Activated CD8-positive, alpha-beta memory T cell treated with anti-CD3 and anti-CD28 coated beads, Interleukin-2, amount 50 U/mL, for 4 hours (primary cell): ENCODE measurements around the gene TMEM41A.
"Not testable (repeated sequence)": the region's sequence is repeated elsewhere in the genome, so short reads cannot be mapped to it uniquely, and the experiment has no call there.

Experiments
- DNase-seq: peaks from one replicate; pipeline ENCODE4 v3.0.0-alpha.2; 2020

TMEM41A gene

DNA sequence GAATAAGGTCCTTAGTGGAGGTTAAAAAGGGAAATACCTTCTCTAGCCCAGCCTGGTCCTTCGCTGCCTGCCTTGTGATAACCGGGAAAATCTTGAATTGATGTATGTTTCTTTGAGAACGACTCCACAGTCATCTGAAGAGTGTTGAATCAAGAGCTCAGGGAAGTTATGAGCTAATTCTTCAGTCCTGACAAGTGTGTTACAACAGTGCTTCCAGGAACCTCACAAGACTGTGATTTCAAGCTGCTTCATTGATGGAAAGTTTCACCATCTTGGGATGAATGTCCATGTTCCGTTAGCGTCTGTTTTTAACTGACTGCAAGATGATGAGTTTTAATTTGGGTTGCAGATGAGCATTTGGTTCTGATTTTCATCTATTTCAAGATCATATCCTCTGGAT is 12.4 kb downstream of the TMEM41A start:
- no peak for DNase-seq

DNA sequence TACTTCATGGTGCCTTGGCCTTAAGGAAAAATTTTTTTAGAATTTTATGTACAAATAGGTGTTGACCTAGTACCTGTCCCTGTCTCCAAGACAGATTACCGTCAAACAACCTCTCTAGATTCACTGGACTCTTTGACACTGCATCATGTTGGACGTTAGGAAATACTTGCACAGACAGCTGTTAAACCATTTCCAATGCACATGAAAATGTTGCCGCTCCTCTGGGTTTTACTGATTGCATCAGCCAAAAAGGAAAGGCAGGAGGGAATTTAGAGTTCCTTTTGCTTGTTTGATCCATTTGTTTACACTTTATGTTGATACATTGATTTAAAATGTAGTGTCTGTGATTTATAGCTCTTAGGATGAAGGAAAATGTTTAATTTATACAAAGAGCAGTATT is 14.5 kb downstream of the TMEM41A start:
- DNase-seq = no peak

DNA sequence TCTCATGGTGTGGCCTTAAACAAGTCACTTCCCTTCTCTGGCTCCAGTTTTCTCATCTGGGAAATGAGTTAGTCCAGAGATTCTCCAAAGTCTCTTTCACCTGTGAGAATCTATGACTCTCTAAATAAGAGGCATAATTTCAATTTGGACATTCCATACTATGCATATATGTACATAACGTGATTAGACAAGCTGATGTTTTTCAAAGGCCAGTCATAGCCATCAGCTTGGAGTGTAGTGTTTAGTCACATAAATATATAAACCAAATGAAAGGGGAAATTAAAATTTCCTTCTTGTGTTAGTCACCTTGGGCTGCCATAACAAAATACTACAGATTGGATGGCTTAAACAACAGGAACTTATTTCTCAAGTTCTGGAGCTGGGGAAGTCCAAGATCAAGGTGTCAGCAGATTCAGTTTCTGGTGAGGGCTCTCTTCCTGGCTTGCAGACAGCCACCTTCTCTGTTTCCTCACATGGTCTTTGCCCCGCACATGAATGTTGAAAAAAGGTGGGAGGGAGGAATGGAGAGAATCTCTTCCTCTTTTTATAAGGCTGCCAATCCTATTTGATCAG is 19.4 kb downstream of the TMEM41A start:
- no peak for DNase-seq

DNA sequence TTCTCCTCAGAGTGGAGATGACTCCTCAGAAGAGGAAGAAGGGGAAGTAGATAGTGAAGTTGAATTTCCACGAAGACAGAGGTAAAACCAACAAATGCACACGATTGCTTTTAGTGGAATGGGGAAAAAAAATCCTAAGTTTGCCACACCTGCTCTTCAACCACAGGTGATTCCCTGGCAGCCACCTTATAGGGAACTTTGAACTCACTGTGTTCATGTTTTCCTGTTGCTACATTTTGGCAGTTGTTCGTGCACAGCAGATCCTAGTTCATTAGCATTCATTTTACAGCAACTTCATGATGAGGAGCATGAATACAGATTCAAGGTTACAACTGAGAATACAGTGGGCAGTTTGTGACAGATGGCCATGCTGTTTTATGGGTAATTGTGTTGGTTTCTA is 21.5 kb downstream of the TMEM41A start:
- DNase-seq = no peak

DNA sequence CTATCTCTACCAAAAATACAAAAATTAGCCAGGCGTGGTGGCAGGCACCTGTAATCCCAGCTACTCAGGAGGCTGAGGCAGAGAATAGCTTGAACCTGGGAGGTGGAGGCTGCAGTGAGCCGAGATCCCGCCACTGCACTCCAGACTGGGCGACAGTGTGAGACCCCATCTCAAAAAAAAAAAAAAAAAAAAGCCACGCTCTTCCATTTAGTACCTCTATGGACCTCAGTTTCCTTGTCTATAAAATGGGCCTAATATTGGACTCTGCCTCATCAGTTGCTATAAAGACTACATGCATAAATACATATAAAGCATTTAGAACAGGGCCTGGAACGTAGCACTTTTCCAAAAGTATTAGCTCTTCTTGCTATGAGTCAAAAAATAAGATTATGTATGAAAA is 23.9 kb downstream of the TMEM41A start:
- not testable (repeated sequence) for DNase-seq

DNA sequence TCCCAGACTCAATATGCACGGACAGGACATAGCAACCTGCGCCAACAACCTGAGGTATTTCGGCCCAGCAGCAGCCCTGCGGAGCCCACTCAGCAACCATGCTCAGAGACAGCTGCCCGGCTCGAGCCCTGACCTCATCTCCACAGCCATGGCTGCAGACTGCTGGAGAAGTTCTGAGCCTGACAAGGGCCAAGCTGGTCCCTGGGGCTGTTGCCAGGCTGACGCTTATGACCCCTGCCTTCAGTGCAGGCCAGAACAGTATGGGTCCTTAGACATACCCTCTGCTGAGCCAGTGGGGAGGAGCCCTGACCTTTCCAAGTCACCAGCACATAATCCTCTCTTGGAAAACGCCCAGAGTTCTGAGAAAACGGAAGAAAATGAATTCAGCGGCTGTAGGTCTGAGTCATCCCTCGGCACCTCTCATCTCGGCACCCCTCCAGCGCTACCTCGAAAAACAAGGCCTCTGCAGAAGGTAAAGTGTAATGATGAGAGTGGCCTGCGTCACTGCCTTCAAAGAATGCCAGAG is 25.5 kb downstream of the TMEM41A start:
- no peak for DNase-seq

DNA sequence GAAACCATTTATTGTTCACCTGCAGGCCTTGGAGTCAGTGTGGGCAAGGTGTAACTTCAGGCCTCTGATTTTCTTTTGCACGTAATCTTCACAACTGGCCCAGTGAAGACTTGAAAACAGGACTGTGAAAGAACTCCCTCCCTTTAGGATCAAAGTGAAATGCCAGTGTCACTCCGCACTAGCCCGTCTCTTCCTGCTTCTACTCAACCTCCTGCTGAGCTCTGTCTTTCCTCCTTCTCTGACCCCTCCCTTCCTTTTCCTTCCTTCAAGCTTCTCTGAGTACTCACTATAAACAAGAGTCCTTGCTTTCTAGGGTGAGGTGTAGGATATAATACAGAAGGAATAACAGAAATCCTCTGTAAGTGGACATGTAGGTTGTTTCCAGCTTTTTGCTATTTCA is 28.5 kb downstream of the TMEM41A start:
- no peak for DNase-seq

DNA sequence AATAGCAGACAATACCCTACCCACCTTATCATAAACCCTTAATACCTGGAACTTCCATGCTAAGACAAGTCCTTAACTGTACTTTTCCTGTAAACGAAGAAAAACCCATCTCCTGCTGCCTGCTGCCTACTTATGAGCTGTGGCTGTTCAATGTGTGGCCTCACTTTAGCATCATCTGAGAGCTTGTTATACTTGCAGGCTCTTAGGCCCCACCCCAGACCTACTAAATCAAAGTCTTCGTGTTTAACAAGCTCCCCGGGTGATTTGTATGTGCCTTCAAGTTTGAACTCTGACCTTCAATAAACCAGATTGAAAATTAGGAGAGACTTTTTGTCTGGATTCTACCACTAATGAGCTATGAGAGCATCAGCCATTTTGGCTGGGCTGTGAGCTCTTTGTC is 29.3 kb downstream of the TMEM41A start:
- no peak for DNase-seq

DNA sequence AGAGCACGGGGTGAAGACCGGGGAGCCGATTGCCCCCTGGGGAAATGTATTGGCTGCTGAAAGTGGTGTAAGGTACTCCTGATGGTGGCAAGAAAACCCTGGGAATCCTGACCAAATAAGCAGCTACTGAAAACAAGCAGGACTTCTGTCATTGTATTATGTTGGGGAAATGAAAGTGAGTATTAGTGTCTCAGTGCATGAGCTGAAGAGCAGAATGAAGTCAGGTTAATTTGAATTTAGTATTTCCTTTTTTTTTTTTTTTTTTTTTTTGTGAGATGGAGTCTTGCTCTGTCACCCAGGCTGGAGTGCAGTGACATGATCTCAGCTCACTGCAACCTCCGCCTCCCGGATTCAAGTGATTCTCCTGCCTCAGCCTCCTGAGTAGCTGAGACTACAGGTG is 32.7 kb downstream of the TMEM41A start:
- not testable (repeated sequence) for DNase-seq

DNA sequence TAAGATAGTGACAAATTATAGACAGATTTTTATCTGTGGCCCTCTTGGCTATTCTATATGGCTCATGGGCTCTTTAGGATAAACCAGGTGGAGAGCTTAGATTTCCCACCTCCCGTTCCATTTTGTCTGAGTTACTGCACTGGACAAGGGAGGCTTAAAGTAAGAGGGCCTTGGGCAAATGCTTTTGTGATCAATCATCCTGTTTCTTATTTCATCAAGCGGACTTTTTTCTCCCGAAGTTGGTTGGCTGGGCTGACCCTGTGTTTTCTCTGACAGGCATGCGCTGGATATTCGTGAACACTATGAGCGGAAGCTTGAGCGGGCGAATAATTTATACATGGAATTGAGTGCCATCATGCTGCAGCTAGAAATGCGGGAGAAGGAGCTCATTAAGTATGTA is 33.4 kb downstream of the TMEM41A start:
- DNase-seq = no peak

DNA sequence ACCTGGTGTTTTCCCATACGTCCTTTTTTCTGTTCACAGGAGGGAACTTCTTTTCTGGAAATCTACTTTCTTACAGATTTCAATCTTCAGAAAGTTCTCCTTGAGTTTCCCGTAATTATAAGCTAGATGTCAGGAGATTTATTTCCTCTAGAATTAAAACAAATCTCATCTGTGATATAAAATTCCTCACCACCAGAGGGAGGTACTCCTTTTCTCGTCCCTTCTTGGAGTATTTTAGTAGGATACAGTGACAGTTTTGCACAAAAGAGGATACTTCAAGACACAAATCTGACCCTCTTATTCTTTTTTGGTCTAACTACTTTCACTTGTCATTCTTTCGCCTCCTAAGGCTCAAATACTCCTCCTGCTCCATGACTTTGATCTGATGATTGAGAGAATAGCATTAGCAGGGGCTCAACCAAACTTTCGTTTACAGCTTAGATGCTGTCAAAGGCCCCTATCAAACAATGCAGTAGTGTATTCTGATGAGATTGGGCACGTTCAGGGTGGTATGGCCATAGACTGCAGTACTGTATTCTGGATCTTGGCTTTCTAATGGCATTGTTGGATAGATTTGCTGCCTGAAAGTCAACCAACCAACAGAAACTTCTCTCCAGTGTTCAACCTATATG is 38.0 kb downstream of the TMEM41A start:
- DNase-seq = no peak

DNA sequence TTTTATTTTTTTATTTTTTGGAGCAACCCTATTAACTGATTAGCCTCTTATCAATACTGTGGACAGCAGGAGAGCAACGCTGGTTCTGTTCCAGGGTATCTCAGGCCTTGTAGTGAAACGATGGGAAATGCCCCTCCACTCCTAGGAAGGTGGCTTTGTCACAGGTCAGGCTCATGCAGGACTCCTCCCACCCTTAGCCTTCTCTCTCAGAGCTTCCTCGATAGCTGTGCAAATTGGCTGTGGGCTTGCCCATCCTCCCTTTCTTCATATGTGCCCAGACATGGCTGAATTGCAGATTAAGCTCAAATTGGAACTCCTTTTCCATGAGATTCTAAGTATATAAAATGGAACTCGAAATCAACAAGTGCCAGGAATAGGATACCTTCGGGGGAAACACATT is 38.5 kb downstream of the TMEM41A start:
- DNase-seq = no peak

DNA sequence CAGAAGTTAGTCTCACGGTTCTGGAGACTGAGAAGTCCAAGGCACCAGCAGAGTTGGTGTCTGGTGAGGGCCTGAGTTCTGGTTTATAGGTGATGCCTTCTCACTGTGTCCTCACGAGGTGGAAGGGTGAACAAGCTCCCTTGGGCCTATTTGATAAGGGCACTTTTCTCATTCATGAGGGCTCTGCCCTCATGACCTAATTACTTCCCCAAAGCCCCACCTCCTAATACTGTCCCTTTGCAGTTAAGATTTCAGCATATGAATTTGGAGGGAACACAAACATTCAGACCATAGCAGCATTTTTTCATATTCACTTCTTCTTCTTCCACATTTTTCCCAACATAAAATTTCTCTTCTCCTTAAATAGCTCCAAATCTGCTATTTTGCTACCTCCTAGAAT is 41.5 kb downstream of the TMEM41A start:
- no peak for DNase-seq

DNA sequence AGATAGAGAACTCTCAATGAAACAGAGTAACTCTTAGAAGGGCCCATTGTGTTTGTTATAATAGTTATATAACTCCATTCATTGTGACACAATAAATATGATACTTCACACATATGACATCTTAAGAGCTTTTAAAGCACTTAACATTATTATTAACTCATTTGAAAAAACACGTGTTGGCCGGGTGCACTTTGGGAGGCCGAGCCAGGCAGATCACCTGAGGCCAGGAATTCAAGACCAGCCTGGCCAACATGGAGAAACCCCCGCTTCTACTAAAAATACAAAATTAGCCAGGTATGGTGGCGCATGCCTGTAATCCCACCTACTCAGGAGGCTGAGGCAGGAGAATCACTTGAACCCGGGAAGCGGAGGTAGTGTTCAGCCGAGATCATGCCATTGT is 47.4 kb downstream of the TMEM41A start:
- DNase-seq = not testable (repeated sequence)

DNA sequence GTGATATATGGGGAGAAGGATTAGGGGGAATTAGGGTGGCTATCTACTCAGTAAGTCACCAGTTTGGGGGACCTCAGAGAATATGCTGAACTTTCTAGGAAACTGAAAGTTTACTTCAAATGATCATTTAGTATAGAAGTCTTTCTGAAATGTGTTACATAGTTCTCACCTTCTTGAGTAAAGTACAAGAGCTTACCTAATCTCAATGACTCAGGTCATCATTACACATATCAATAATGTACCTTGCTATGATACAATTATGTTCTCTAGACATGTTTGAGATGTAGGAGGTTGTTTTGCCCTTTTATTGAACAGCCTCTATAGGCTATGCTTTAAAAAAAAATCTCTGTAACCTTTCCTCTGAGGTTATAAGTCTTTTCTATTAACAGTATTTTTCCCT is 50.7 kb downstream of the TMEM41A start:
- DNase-seq = no peak

DNA sequence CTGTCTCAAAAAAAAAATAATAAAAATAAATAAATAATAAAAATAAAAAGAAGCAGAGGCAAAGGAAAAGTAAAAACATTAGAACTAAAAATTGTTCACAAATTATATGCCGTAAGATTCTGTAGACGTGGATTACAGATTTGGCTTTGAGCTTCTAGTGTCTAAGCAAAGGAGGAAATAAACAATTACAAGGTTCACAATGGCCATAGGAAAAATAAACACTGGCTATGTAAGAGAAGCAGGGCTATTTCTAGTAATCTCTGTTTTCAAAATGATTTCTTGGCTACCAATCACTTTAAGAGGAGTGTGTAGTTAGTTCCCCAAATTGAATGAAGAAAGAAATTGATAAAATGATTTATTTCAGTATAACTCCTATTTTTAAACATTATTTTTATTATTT is 54.5 kb downstream of the TMEM41A start:
- no peak for DNase-seq

DNA sequence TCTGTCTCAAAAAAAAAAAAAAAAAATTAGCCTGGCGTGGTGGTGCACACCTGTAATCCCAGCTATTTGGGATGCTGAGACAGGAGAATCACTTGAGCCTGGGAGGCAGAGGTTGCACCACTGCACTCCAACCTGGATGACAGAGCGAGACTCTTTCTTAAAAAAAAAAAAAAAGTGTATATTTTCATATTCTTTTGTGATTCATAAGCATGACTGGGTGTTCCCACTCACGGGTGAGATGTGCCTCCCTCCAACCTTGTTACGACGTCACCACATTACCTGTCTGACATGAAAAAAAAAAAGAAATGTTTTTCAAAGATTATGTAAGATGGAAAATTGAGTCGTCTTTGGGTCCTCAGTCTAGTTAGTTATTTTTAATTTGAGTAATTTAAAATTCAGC is 56.8 kb downstream of the TMEM41A start:
- DNase-seq = no peak

DNA sequence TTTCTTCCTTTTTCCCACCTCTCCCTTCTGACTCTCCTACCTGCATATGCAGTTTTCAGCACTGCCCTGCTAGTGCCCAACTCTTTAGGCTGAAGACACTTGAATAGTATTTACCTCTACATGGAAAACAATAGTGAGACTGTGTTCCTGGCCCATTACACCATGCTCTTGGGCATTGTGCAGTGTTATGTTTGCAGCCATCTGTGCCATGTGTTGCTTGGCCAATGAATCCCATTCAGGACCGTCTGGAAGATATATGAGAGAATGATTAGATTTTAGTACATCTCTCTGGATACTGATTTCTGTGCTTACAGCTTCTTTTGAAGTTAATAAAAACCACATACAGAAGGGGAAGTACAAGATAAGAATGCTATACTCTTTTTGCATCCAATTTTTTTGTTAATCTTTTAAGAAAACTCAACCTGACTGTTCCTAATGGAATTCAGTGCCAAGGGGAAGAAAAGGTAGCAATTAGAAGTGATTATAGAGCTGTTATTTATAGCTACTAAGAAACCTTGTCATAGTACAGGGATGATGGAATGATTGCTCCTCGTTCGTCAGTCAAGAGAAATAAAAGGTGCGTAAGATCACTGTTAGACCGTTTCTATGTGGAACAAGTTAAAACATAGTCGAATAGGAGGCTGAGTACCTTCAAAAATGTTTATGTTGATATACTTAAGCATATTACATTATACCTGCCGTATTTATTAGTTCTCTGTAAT is 58.9 kb downstream of the TMEM41A start:
- DNase-seq = no peak
